ENCODE measurements around the gene ANKRD33.

GRCh38 chr12:51922762-51923505 is 35.0 kb downstream of the ANKRD33 start:
- TF ChIP-seq CTCF (conservative IDR thresholded peaks at IDR 0.05; ENCODE audit: low read depth, low read length) = no peak
- no peak for TF ChIP-seq EZH2 (IDR thresholded peaks at IDR 0.05; ENCODE audit: borderline replicate concordance, low read depth, low read length, poor library complexity, severe bottlenecking)

All from A673 (cell line).